ENCODE measurements around the gene BLTP3B.

The BLTP3B gene

DNA sequence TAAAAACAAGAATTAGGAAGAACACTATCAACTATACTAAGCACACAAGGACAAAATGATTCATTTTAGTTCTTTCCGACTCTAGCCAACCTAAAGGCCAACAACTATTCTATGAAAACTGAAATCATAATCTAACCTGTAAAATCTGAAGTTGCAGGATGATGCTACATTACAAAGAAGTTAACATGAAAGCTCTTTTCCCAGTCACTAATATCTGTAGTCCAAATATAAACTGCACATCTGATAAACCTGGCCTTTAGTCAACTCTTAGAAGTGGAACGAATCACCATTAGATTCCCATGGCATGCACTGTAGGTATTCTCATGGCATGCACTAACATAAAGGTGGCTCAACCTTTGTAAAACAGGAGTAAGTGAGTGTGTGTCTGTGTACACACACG is 41.7 kb downstream of the BLTP3B start:
- no peak for TF ChIP-seq TEAD4 (IDR thresholded peaks at IDR 0.05)
- no peak for TF ChIP-seq EGR1 (IDR thresholded peaks at IDR 0.05)
- TF ChIP-seq YY1 (IDR thresholded peaks at IDR 0.05; ENCODE audit: low read depth) = no peak
- TF ChIP-seq, protein P1, sequence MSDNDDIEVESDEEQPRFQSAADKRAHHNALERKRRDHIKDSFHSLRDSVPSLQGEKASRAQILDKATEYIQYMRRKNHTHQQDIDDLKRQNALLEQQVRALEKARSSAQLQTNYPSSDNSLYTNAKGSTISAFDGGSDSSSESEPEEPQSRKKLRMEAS (IDR thresholded peaks at IDR 0.05) = no peak
- TF ChIP-seq CREB1 (IDR thresholded peaks at IDR 0.05; ENCODE audit: low read depth) = no peak
- TF ChIP-seq, protein P2, sequence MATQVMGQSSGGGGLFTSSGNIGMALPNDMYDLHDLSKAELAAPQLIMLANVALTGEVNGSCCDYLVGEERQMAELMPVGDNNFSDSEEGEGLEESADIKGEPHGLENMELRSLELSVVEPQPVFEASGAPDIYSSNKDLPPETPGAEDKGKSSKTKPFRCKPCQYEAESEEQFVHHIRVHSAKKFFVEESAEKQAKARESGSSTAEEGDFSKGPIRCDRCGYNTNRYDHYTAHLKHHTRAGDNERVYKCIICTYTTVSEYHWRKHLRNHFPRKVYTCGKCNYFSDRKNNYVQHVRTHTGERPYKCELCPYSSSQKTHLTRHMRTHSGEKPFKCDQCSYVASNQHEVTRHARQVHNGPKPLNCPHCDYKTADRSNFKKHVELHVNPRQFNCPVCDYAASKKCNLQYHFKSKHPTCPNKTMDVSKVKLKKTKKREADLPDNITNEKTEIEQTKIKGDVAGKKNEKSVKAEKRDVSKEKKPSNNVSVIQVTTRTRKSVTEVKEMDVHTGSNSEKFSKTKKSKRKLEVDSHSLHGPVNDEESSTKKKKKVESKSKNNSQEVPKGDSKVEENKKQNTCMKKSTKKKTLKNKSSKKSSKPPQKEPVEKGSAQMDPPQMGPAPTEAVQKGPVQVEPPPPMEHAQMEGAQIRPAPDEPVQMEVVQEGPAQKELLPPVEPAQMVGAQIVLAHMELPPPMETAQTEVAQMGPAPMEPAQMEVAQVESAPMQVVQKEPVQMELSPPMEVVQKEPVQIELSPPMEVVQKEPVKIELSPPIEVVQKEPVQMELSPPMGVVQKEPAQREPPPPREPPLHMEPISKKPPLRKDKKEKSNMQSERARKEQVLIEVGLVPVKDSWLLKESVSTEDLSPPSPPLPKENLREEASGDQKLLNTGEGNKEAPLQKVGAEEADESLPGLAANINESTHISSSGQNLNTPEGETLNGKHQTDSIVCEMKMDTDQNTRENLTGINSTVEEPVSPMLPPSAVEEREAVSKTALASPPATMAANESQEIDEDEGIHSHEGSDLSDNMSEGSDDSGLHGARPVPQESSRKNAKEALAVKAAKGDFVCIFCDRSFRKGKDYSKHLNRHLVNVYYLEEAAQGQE (IDR thresholded peaks at IDR 0.05; ENCODE audit: low read depth) = no peak
- TF ChIP-seq, protein P3, sequence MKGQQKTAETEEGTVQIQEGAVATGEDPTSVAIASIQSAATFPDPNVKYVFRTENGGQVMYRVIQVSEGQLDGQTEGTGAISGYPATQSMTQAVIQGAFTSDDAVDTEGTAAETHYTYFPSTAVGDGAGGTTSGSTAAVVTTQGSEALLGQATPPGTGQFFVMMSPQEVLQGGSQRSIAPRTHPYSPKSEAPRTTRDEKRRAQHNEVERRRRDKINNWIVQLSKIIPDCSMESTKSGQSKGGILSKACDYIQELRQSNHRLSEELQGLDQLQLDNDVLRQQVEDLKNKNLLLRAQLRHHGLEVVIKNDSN (IDR thresholded peaks at IDR 0.05) = no peak
- TF ChIP-seq ZBTB7A (IDR thresholded peaks at IDR 0.05; ENCODE audit: low read depth) = no peak
- no peak for TF ChIP-seq CEBPB (IDR thresholded peaks at IDR 0.05)
- no peak for TF ChIP-seq FOXM1 (IDR thresholded peaks at IDR 0.05; ENCODE audit: borderline replicate concordance, low read depth)
- TF ChIP-seq RAD21 (IDR thresholded peaks at IDR 0.05; ENCODE audit: low read depth) = no peak
- TF ChIP-seq TCF12 (IDR thresholded peaks at IDR 0.05; ENCODE audit: low read depth) = no peak
- no peak for TF ChIP-seq EP300 (IDR thresholded peaks at IDR 0.05; ENCODE audit: borderline replicate concordance)
- no peak for TF ChIP-seq TAF1 (IDR thresholded peaks at IDR 0.05; ENCODE audit: low read depth)
- TF ChIP-seq NFIC (IDR thresholded peaks at IDR 0.05) = no peak
